Esophagus muscularis mucosa (tissue), 4 donors: ENCODE data around the gene VHLL. TPM values are rescaled to one million over a fixed set of nuclear protein-coding genes. Genes with fewer than 3 reads are reported as not detected.

Experiments used
- DNase-seq: peaks from one replicate; pipeline ENCODE4 v3.0.0-alpha.2; 2017; ENCODE audit errors: extremely low spot score
- H3K27ac ChIP-seq, 4 donors: fragments of 200-600 bp; sonication (generic); replicated peaks in 1 of 4; 1 replicate in 3 of 4; 2 replicates in 1 of 4; pipeline ENCODE4 v1.5.1; 2016 to 2019; ENCODE audit warnings: mild to moderate bottlenecking in 1 of 4
- H3K27me3 ChIP-seq, 4 donors: fragments of 200-600 bp; sonication (generic); one replicate each; pipeline versions ENCODE4 v1.5.1 to v1.6.0; 2016 to 2019
- H3K36me3 ChIP-seq, 4 donors: fragments of 200-600 bp; sonication (generic); one replicate each; pipeline ENCODE4 v1.5.1; 2016 to 2019
- H3K4me1 ChIP-seq, 4 donors: fragments of 200-600 bp; sonication (generic); one replicate each; pipeline ENCODE4 v1.5.1; 2016 to 2019
- H3K4me3 ChIP-seq, 4 donors: fragments of 200-600 bp; sonication (generic); 1 replicate in 2 of 4; 2 replicates in 2 of 4; pipeline ENCODE4 v1.5.1; 2016 to 2019; ENCODE audit warnings: mild to moderate bottlenecking in 4 of 4, moderate library complexity in 1 of 4
- H3K9me3 ChIP-seq, 4 donors: fragments of 200-600 bp; sonication (generic); 1 replicate in 3 of 4; 2 replicates in 1 of 4; pipeline ENCODE4 v1.5.1; 2016 to 2019
- CTCF ChIP-seq, 3 experiments: fragments of 200-600 bp in 2 of 3; fragments of 450-650 bp in 1 of 3; sonication (generic) in 2 of 3; IDR thresholded peaks; one replicate each; pipeline ENCODE4 v1.5.1; 2017 to 2019; ENCODE audit warnings: antibody characterized with exemption in 3 of 3, mild to moderate bottlenecking in 2 of 3, moderate library complexity in 1 of 3
- EP300 ChIP-seq: sonication (generic); formaldehyde crosslinking; IDR thresholded peaks from one replicate; pipeline ENCODE4 v1.6.1; 2017; ENCODE audit warnings: antibody characterized with exemption
- POLR2A ChIP-seq: fragments of 450-650 bp; IDR thresholded peaks from one replicate; pipeline ENCODE4 v1.6.1; 2017; ENCODE audit warnings: antibody characterized with exemption, moderate library complexity, mild to moderate bottlenecking, low read depth
- POLR2AphosphoS5 ChIP-seq, 2 donors: sonication (generic); formaldehyde crosslinking; IDR thresholded peaks; one replicate each; pipeline ENCODE4 v1.6.1; 2017; ENCODE audit warnings: antibody characterized with exemption in 2 of 2
- WGBS: methylation state at CpG from one replicate; pipeline ENCODE4 v1.1.5; 2018; 5-methylcytosine and 5-hydroxymethylcytosine counted together
- intact Hi-C: fragments of 100-400 bp; cut with DNase I; formaldehyde crosslinking; loops from one replicate; pipeline ENCODE4 v1.15.1; 2023
- total RNA-seq, 4 donors: library from RNA; depleted of rRNA; stranded (reverse); fragments of >200 nt; gene quantifications; one replicate each; pipeline versions ENCODE4 v1.1.0 to v1.2.1, GENCODE V29; 2016

VHLL gene
- total RNA-seq, 4 donors from 2014 or later: not detected

DNA sequence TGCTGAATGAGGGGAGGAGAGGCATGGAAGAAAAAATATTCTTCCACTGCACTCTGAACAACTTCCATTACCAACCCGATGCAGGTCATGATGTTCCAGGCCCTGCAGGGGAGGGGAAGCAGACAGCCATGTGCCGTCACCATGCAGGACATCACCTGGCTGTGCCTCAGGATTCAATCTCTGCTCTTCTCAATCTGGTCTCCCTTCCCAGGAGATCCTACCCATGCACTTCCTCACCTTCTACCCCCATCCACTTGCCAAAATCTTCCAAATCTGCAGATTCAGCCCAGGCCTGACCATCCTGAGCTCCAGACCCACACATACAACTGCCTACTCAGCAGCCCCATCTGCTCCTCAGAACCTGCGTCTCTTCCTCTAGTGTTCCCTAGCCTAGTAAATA is 45.5 kb downstream of the VHLL start:
- TF ChIP-seq CTCF (IDR thresholded peaks at IDR 0.05) (no peak), POLR2A (no peak), POLR2AphosphoS5 (IDR thresholded peaks at IDR 0.05) (no peak), EP300 (no peak)
- H3K27ac ChIP-seq: no peak overlapping the region
- H3K9me3 ChIP-seq: no peaks in the 10 kb centered on the region
- peaks cover 64 to 97% (median 94%) of the 10 kb centered on the region in 4 donors for H3K36me3 ChIP-seq
- H3K27me3 ChIP-seq: no peaks in the 10 kb centered on the region
- intact Hi-C loops: no loop called here
- no peak for DNase-seq
- 87% methylated on average over 3 of the region's 3 CpGs for WGBS
- H3K4me3 ChIP-seq: no peak overlapping the region
- peaks cover 0 to 11% (median 4%) of the 10 kb centered on the region in 4 donors for H3K4me1 ChIP-seq

- intact Hi-C loops: no loop called here
- Histone ChIP-seq H3K27ac (no peak overlapping the region), H3K36me3 (peaks cover 48 to 76% (median 73%) of the 10 kb centered on the region in 4 donors), H3K4me1 (peaks cover 17 to 26% (median 22%) of the 10 kb centered on the region in 4 donors), H3K27me3 (peaks cover 0 to 5% (median 0%) of the 10 kb centered on the region in 4 donors), H3K9me3 (no peaks in the 10 kb centered on the region), H3K4me3 (no peak overlapping the region)
- TF ChIP-seq POLR2AphosphoS5 (IDR thresholded peaks at IDR 0.05) (no peak), EP300 (no peak), POLR2A (no peak), CTCF (IDR thresholded peaks at IDR 0.05) (no peak)
- 36% methylated on average over 3 of the region's 3 CpGs for WGBS
- no peak for DNase-seq
Measured at GRCh38 chr1:156251527-156251926, 47.6 kb downstream of the VHLL start.

- Histone ChIP-seq H3K9me3 (no peaks in the 10 kb centered on the region), H3K36me3 (peaks cover 36 to 56% (median 54%) of the 10 kb centered on the region in 4 donors), H3K4me1 (peaks cover 30 to 42% (median 39%) of the 10 kb centered on the region in 4 donors), H3K4me3 (no peak overlapping the region), H3K27ac (no peak overlapping the region), H3K27me3 (peaks cover 0 to 24% (median 8%) of the 10 kb centered on the region in 4 donors)
- no peak for DNase-seq
- intact Hi-C loops: no loop called here
- WGBS: 74% methylated on average over 4 of the region's 5 CpGs
- TF ChIP-seq CTCF (IDR thresholded peaks at IDR 0.05): no peak
- TF ChIP-seq POLR2AphosphoS5 (IDR thresholded peaks at IDR 0.05): no peak
- no peak for TF ChIP-seq EP300
- no peak for TF ChIP-seq POLR2A
Measured at GRCh38 chr1:156249593-156249992, 49.5 kb downstream of the VHLL start.

Other genes with a start within 250 kb of the VHLL start
- gene UBQLN4, start 245.5 kb downstream of the VHLL start, total RNA-seq: 10 to 100 TPM; 17.4 to 33.3 (median 26.0) TPM
- 100 to 1,000 TPM in 1 of 4 donors, 10 to 100 TPM in 3; 59.3 to 106 (median 75.5) TPM for gene LAMTOR2, start 244.5 kb downstream of the VHLL start, total RNA-seq
- gene RAB25, start 238.1 kb downstream of the VHLL start, total RNA-seq: not detected
- 1 to 10 TPM in 1 of 4 donors, under 1 TPM in 3; under 0.01 to 1.6 (median 0.66) TPM for gene MEX3A, start 216.8 kb downstream of the VHLL start, total RNA-seq
- gene LMNA, start 184.6 kb downstream of the VHLL start, total RNA-seq: 100 to 1,000 TPM; 311 to 589 (median 380) TPM
- 1 to 10 TPM; 1.7 to 4.1 (median 2.6) TPM for gene SEMA4A, start 145.7 kb downstream of the VHLL start, total RNA-seq
- 10 to 100 TPM in 3 of 4 donors, 1 to 10 TPM in 1; 8.3 to 18.2 (median 15.0) TPM for gene SLC25A44, start 105.2 kb downstream of the VHLL start, total RNA-seq
- gene PMF1, start 86.3 kb downstream of the VHLL start, total RNA-seq: 10 to 100 TPM; 45.0 to 60.4 (median 50.2) TPM
- 1 to 10 TPM in 1 of 4 donors, not detected in 3; 2.4 TPM for gene BGLAP, start 57.1 kb downstream of the VHLL start, total RNA-seq
- gene PAQR6, start 51.3 kb downstream of the VHLL start, total RNA-seq: 1 to 10 TPM; 2.2 to 2.9 (median 2.7) TPM
- gene SMG5, start 16.5 kb downstream of the VHLL start, total RNA-seq: 10 to 100 TPM; 52.3 to 96.1 (median 69.4) TPM
- 1 to 10 TPM in 3 of 4 donors, under 1 TPM in 1; 0.99 to 3.2 (median 1.9) TPM for gene TMEM79, start 15.0 kb downstream of the VHLL start, total RNA-seq
- gene GLMP, start 3.6 kb downstream of the VHLL start, total RNA-seq: 10 to 100 TPM; 27.0 to 47.8 (median 37.5) TPM
- 100 to 1,000 TPM; 172 to 241 (median 222) TPM for gene CCT3, start 39.0 kb upstream of the VHLL start, total RNA-seq
- gene TSACC, start 39.2 kb upstream of the VHLL start, total RNA-seq: not detected
- not detected for gene RHBG, start 69.9 kb upstream of the VHLL start, total RNA-seq
- 100 to 1,000 TPM in 3 of 4 donors, 10 to 100 TPM in 1; 78.0 to 138 (median 115) TPM for gene MEF2D, start 201.5 kb upstream of the VHLL start, total RNA-seq